ENCODE results near the gene NRP2. TPM values are rescaled to one million over a fixed set of nuclear protein-coding genes. Genes with fewer than 3 reads are reported as not detected.

The NRP2 gene
- total RNA-seq, 2 donors from 2014 or later: 9.7 to 21.0 TPM

DNA sequence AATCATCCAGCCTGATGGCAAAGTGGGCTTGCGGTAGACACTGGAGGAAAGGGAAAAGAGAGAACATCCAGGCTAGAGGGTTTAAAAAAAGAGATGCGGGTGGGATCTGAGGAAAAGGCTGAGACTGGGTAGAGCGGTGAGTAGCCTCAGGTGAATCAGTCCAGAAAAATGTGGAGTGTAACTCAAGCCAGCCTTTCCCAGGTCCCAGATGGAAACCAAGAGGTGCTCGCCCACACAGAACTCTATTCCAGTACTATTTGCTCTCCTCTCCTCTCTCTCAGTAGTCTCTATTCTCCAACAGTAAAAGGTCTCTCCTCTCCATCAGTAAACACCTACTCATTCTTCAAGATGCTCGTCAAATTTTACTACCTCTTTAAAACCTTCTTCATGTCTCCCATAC lies 38.3 kb upstream of the NRP2 start:
- Histone ChIP-seq H3K4me1 (replicated peaks) (no peaks in the 10 kb centered on the region), H3K4me3 (no peak overlapping the region), H3K36me3 (no peaks in the 10 kb centered on the region), H3K9me3 (no peaks in the 10 kb centered on the region), H3K27ac (no peak overlapping the region), H3K27me3 (replicated peaks; ENCODE audit: insufficient read depth) (no peaks in the 10 kb centered on the region)
- TF ChIP-seq CTCF (IDR thresholded peaks at IDR 0.05) (no peak), POLR2AphosphoS5 (IDR thresholded peaks at IDR 0.05) (no peak), POLR2A (IDR thresholded peaks at IDR 0.05) (no peak)
- no peak for DNase-seq (ENCODE audit: low spot score)
- WGBS: 76% methylated on average over 5 of the region's 5 CpGs
- intact Hi-C loops (cut with DNase I): no loop called here

GRCh38 chr2:205646680-205647079 lies 35.6 kb upstream of the NRP2 start:
- Histone ChIP-seq H3K36me3 (no peaks in the 10 kb centered on the region), H3K4me1 (replicated peaks) (no peaks in the 10 kb centered on the region), H3K27me3 (replicated peaks; ENCODE audit: insufficient read depth) (no peaks in the 10 kb centered on the region), H3K4me3 (no peak overlapping the region), H3K27ac (no peak overlapping the region), H3K9me3 (no peaks in the 10 kb centered on the region)
- no peak for DNase-seq (ENCODE audit: low spot score)
- intact Hi-C loops (cut with DNase I): no loop called here
- WGBS: 86% methylated on average over 8 of the region's 8 CpGs
- TF ChIP-seq POLR2A (IDR thresholded peaks at IDR 0.05): no peak
- TF ChIP-seq CTCF (IDR thresholded peaks at IDR 0.05): no peak
- no peak for TF ChIP-seq POLR2AphosphoS5 (IDR thresholded peaks at IDR 0.05)

DNA sequence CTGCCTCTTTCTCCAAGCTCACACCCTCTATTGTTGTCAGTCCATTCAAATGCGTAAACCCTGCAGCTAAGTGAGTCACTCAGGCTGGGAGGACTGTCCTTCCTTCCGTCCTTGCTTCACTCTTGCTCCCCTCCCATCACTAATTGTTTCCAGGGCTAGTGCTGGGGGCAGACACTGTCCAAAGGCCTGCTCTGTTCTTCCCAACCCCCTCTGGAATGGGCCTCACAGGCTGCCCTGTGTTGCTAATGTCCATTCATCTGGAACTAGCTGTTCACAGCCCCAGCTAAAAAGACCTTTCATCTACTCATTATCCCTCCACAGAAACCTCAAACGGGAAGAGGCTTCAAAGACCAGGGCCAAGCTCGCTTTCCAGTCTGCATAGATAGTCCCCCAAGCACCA lies 31.9 kb upstream of the NRP2 start:
- no peak for TF ChIP-seq POLR2AphosphoS5 (IDR thresholded peaks at IDR 0.05)
- no peak for TF ChIP-seq POLR2A (IDR thresholded peaks at IDR 0.05)
- no peak for TF ChIP-seq CTCF (IDR thresholded peaks at IDR 0.05)
- no peaks in the 10 kb centered on the region for H3K9me3 ChIP-seq
- no peaks in the 10 kb centered on the region for H3K4me1 ChIP-seq (replicated peaks)
- intact Hi-C loops (cut with DNase I): no loop called here
- no peaks in the 10 kb centered on the region for H3K27me3 ChIP-seq (replicated peaks; ENCODE audit: insufficient read depth)
- H3K36me3 ChIP-seq: no peaks in the 10 kb centered on the region
- no peak overlapping the region for H3K27ac ChIP-seq
- DNase-seq (ENCODE audit: low spot score): no peak
- H3K4me3 ChIP-seq: no peak overlapping the region
- 65% methylated on average over 4 of the region's 4 CpGs for WGBS

DNA sequence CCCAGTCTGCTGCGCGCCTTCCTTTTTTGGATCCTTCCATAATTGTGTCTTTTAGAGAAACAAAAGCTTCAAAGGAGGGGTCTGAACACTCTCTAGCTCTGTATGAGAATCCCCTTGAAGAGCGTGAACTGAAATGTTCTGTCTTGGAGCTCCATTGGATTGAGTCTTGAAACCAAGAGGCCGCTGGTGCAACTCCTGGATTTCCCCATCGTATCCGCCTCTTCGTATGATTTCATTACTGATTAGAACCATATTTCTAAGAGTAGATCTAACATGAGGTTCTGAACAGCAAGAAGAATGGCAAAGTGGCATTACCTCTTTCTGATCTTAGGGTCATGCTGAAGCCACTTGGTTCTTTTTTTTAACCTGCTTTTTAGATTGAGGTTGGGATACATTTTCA lies 31.4 kb upstream of the NRP2 start:
- DNase-seq (ENCODE audit: low spot score): no peak
- WGBS: 94% methylated on average over 7 of the region's 7 CpGs
- Histone ChIP-seq H3K27ac (no peak overlapping the region), H3K4me3 (no peak overlapping the region), H3K9me3 (no peaks in the 10 kb centered on the region), H3K36me3 (no peaks in the 10 kb centered on the region), H3K4me1 (replicated peaks) (no peaks in the 10 kb centered on the region), H3K27me3 (replicated peaks; ENCODE audit: insufficient read depth) (no peaks in the 10 kb centered on the region)
- intact Hi-C loops (cut with DNase I): no loop called here
- TF ChIP-seq POLR2A (IDR thresholded peaks at IDR 0.05) (no peak), POLR2AphosphoS5 (IDR thresholded peaks at IDR 0.05) (no peak), CTCF (IDR thresholded peaks at IDR 0.05) (no peak)

- Histone ChIP-seq H3K36me3 (no peaks in the 10 kb centered on the region), H3K9me3 (no peaks in the 10 kb centered on the region), H3K27ac (no peak overlapping the region), H3K4me1 (replicated peaks) (no peaks in the 10 kb centered on the region), H3K4me3 (no peak overlapping the region), H3K27me3 (replicated peaks; ENCODE audit: insufficient read depth) (no peaks in the 10 kb centered on the region)
- intact Hi-C loops (cut with DNase I): no loop called here
- 0% methylated on average over 1 of the region's 1 CpG for WGBS
- no peak for TF ChIP-seq POLR2AphosphoS5 (IDR thresholded peaks at IDR 0.05)
- DNase-seq (ENCODE audit: low spot score): no peak
Measured at GRCh38 chr2:205651719-205652118, 30.6 kb upstream of the NRP2 start.

Data from prostate gland (tissue), 2 donors.